IMR-90 (cell line): ENCODE data around the gene ZMYM2. TPM values are rescaled to one million over a fixed set of nuclear protein-coding genes. Genes with fewer than 3 reads are reported as not detected.

Source experiments
- ATAC-seq: fragments of 200-7000 bp; cut with Tn5 transposase; 2 replicates; pipeline ENCODE4 v1.9.1; 2020; ENCODE audit warnings: low read depth, mild to moderate bottlenecking, moderate library complexity
- BruUV-seq: library from RNA; stranded (reverse); fragments of 400-500 nt; replicated peaks from 2 replicates; lab custom pipeline; 2021; lab: Mats Ljungman, UMichigan
- CTCF ChIA-PET: fragments of 300-600 bp; formaldehyde crosslinking; extraction: SDS; loops from one replicate; lab custom pipeline; 2021; ENCODE audit warnings: antibody characterized with exemption; lab: Yijun Ruan, JAX
- POLR2A ChIA-PET: fragments of 300-600 bp; sonication (Branson Sonifier 250); formaldehyde crosslinking; loops from one replicate; lab custom pipeline; 2022; ENCODE audit warnings: antibody characterized with exemption; ENCODE audit not compliant: unreplicated experiment; lab: Charles Lee
- DNase-seq: peaks from one replicate; pipeline ENCODE4 v3.0.0; 2013
- H2AFZ ChIP-seq: replicated peaks from 2 replicates; pipeline ENCODE3; 2013; ENCODE audit warnings: low read length, mild to moderate bottlenecking; ENCODE audit not compliant: poor library complexity
- H2AK5ac ChIP-seq: 2 replicates; pipeline ENCODE4 v1.6.1; 2013; ENCODE audit warnings: low read depth, low read length, inconsistent platforms
- H2AK9ac ChIP-seq: replicated peaks from 2 replicates; pipeline ENCODE3; 2013; ENCODE audit warnings: mild to moderate bottlenecking, low read depth, low read length, moderate library complexity; ENCODE audit not compliant: poor library complexity
- H2BK120ac ChIP-seq: 2 replicates; pipeline ENCODE4 v1.6.1; 2013; ENCODE audit warnings: low read depth, low read length, inconsistent platforms
- H2BK15ac ChIP-seq: 3 replicates; pipeline ENCODE4 v1.6.1; 2013; ENCODE audit warnings: low read depth, low read length, inconsistent platforms
- H2BK20ac ChIP-seq: 2 replicates; pipeline ENCODE4 v1.6.1; 2013; ENCODE audit warnings: low read depth, mild to moderate bottlenecking, inconsistent platforms, low read length, moderate library complexity
- H2BK5ac ChIP-seq: 2 replicates; pipeline ENCODE4 v1.6.1; 2013; ENCODE audit warnings: mild to moderate bottlenecking, low read depth, low read length, inconsistent platforms; ENCODE audit not compliant: poor library complexity, severe bottlenecking
- H3K14ac ChIP-seq: replicated peaks from 2 replicates; pipeline ENCODE4 v1.6.1; 2013; ENCODE audit warnings: low read depth, low read length, inconsistent platforms
- H3K18ac ChIP-seq: 2 replicates; pipeline ENCODE4 v1.6.1; 2013; ENCODE audit warnings: low read depth, low read length, control low read depth
- H3K23ac ChIP-seq: 2 replicates; pipeline ENCODE4 v1.6.1; 2013; ENCODE audit warnings: low read depth, low read length, inconsistent platforms
- H3K27ac ChIP-seq: 2 replicates; pipeline ENCODE4 v1.5.1; 2013; ENCODE audit warnings: mild to moderate bottlenecking, control low read depth, low read length; ENCODE audit not compliant: insufficient read depth
- H3K27me3 ChIP-seq: 2 replicates; pipeline ENCODE4 v1.6.1; 2013; ENCODE audit warnings: low read length; ENCODE audit not compliant: control insufficient read depth, insufficient read depth
- H3K36me3 ChIP-seq: 2 replicates; pipeline ENCODE4 v1.6.1; 2013; ENCODE audit warnings: low read length, mixed read lengths; ENCODE audit not compliant: control insufficient read depth, insufficient read depth
- H3K4ac ChIP-seq: 2 replicates; pipeline ENCODE4 v1.6.1; 2013; ENCODE audit warnings: low read depth, low read length, inconsistent platforms
- H3K4me1 ChIP-seq: 2 replicates; pipeline ENCODE4 v1.6.1; 2013; ENCODE audit warnings: low read length, mixed read lengths; ENCODE audit not compliant: control insufficient read depth, insufficient read depth
- H3K4me2 ChIP-seq: 2 replicates; pipeline ENCODE4 v1.6.1; 2013; ENCODE audit warnings: low read depth, mild to moderate bottlenecking, control low read depth, low read length, moderate library complexity
- H3K4me3 ChIP-seq: 2 replicates; pipeline ENCODE4 v1.5.1; 2013; ENCODE audit warnings: low read depth, mild to moderate bottlenecking, control low read depth, low read length, moderate library complexity; ENCODE audit not compliant: insufficient read depth
- H3K56ac ChIP-seq: 2 replicates; pipeline ENCODE4 v1.6.1; 2013; ENCODE audit warnings: low read length, inconsistent platforms; ENCODE audit not compliant: insufficient read depth; ENCODE audit errors: extremely low read depth
- H3K79me1 ChIP-seq, 2 experiments: 2 replicates each; pipeline ENCODE4 v1.6.1; 2013; ENCODE audit warnings: low read length in 2 of 2, inconsistent platforms in 1 of 2, low read depth in 1 of 2
- H3K9ac ChIP-seq: 2 replicates; pipeline ENCODE4 v1.6.1; 2013; ENCODE audit warnings: low read depth, low read length, control low read depth
- H3K9me1 ChIP-seq: 2 replicates; pipeline ENCODE4 v1.6.1; 2013; ENCODE audit warnings: low read length, inconsistent platforms; ENCODE audit not compliant: insufficient read depth
- H3K9me3 ChIP-seq: 2 replicates; pipeline ENCODE4 v1.6.1; 2013; ENCODE audit warnings: low read length; ENCODE audit not compliant: control insufficient read depth, insufficient read depth
- H4K20me1 ChIP-seq: 2 replicates; pipeline ENCODE4 v1.6.1; 2013; ENCODE audit warnings: low read length, inconsistent platforms; ENCODE audit not compliant: insufficient read depth
- H4K5ac ChIP-seq: 2 replicates; pipeline ENCODE4 v1.6.1; 2013; ENCODE audit warnings: mild to moderate bottlenecking, low read depth, low read length, control low read depth
- H4K8ac ChIP-seq, 2 experiments: 2 replicates each; pipeline ENCODE4 v1.6.1; 2013; ENCODE audit warnings: low read depth in 2 of 2, low read length in 2 of 2, control low read depth in 1 of 2, inconsistent platforms in 1 of 2
- H4K91ac ChIP-seq: 2 replicates; pipeline ENCODE4 v1.6.1; 2013; ENCODE audit warnings: low read depth, low read length, inconsistent platforms; ENCODE audit not compliant: insufficient read depth
- BHLHE40 ChIP-seq: fragments of 150-350 bp; IDR thresholded peaks from 2 replicates; pipeline ENCODE4 v1.6.1; 2016; ENCODE audit warnings: mild to moderate bottlenecking, low read depth, low read length
- USF2 ChIP-seq: fragments of 150-350 bp; IDR thresholded peaks from 2 replicates; pipeline ENCODE4 v1.6.1; 2017; ENCODE audit warnings: mild to moderate bottlenecking, antibody characterized with exemption, low read length, low read depth
- WGBS, 2 experiments: methylation state at CpG; one replicate each; pipeline versions ENCODE4 v1.1.5 to v1.1.7; 2013; ENCODE audit warnings: missing lambda C conversion rate in 2 of 2; ENCODE audit not compliant: insufficient read length in 1 of 2; ENCODE audit errors: extremely low coverage in 2 of 2; 5-methylcytosine and 5-hydroxymethylcytosine counted together
- dilution Hi-C: fragments of 300-500 bp; cut with HindIII; formaldehyde crosslinking; loops from one replicate; pipeline ENCODE4 v1.14.3; 2018; ENCODE audit warnings: low sequenced_read_pairs; ENCODE audit not compliant: unreplicated experiment
- in situ Hi-C: fragments of 300-500 bp; cut with MboI; formaldehyde crosslinking; loops from 3 replicates; pipeline ENCODE4 v1.14.3; 2019; ENCODE audit warnings: low sequenced_read_pairs, inconsistent platforms, mixed read lengths
- intact Hi-C: fragments of 100-400 bp; cut with micrococcal nuclease; formaldehyde crosslinking; loops from 2 replicates; pipeline ENCODE4 v1.10.0; 2022
- polyA plus RNA-seq, 3 experiments: library from polyadenylated mRNA; depleted of rRNA; stranded (reverse); fragments of >200 nt; gene quantifications; 2 replicates each; pipeline ENCODE4 v1.2.3, GENCODE V29; 2012; ENCODE audit warnings: low replicate concordance in 1 of 3
- total RNA-seq: library from RNA; depleted of rRNA; stranded (reverse); fragments of >200 nt; gene quantifications from 2 replicates; pipeline ENCODE4 v1.2.3, GENCODE V29; 2012

Gene ZMYM2
- total and polyA plus RNA-seq, 2 of the 4 experiments (the other 2 are of a cell fraction): 15.7 to 51.1 TPM

GRCh38 chr13:20106742-20107141 lies 148.2 kb downstream of the ZMYM2 start:
- Histone ChIP-seq H3K4me1 (peaks cover 2% of the 10 kb centered on the region; the same call in 1 of the 2 replicates), H2AK9ac (no peak overlapping the region), H3K14ac (no peak overlapping the region), H3K56ac (no peak overlapping the region), H3K18ac (no peak overlapping the region), H4K8ac (no peak overlapping the region), H3K9ac (no peak overlapping the region), H3K4ac (no peak overlapping the region), H3K4me3 (no peak overlapping the region), H2BK120ac (no peak overlapping the region), H3K36me3 (no peaks in the 10 kb centered on the region), H4K20me1 (no peaks in the 10 kb centered on the region), H2BK5ac (no peak overlapping the region), H3K9me3 (no peaks in the 10 kb centered on the region), H3K4me2 (peak overlapping the region; percentile 27; the same call in 1 of the 2 replicates), H2BK15ac (no peak overlapping the region), H3K27me3 (peaks cover 36% of the 10 kb centered on the region), H2BK20ac (no peak overlapping the region), H2AK5ac (no peak overlapping the region), H4K91ac (no peak overlapping the region), H3K27ac (no peak overlapping the region), H2AFZ (no peak overlapping the region), H3K9me1 (no peaks in the 10 kb centered on the region), H3K79me1 (no peaks in the 10 kb centered on the region), H3K23ac (no peak overlapping the region), H4K5ac (no peak overlapping the region)
- POLR2A ChIA-PET: interaction anchor here (0.8 kb wide), 1 partner anchor 9 kb away, joined by 3 read pairs; no protein-coding TSS in a partner anchor
- TF ChIP-seq BHLHE40 (no peak), USF2 (peak; percentile 23; the same call in 1 of the 2 replicates)
- BruUV-seq: no TSS peak
- dilution Hi-C loops: no loop called here
- ATAC-seq (no peak), DNase-seq (no peak)
- intact Hi-C loops: no loop called here
- CTCF ChIA-PET: interaction anchor here (0.7 kb wide), 1 partner anchor 721 kb away, joined by 3 read pairs; no protein-coding TSS in a partner anchor
- in situ Hi-C loops: no loop called here
- no CpG with 5 or more reads among the region's 4 CpGs for WGBS, 2 experiments
